H7 (cell line): ENCODE results near the gene CARD11. TPM values are rescaled to one million over a fixed set of nuclear protein-coding genes. Genes with fewer than 3 reads are reported as not detected.
A peak's percentile ranks its signal among the peaks of the same experiment; 100 is the strongest.

Experiments
- DNase-seq: peaks from one replicate; pipeline ENCODE4 v3.0.0; 2012
- H3K27me3 ChIP-seq: 2 replicates; pipeline ENCODE4 v1.6.0; 2011; ENCODE audit warnings: mild to moderate bottlenecking, low read length; ENCODE audit not compliant: control insufficient read depth, insufficient read depth
- H3K36me3 ChIP-seq: replicated peaks from 2 replicates; pipeline ENCODE4 v1.5.1; 2011; ENCODE audit warnings: low read length; ENCODE audit not compliant: control insufficient read depth, insufficient read depth
- H3K4me3 ChIP-seq: 2 replicates; pipeline ENCODE4 v1.5.1; 2011; ENCODE audit warnings: low read depth, mild to moderate bottlenecking, control low read depth, low read length, moderate library complexity; ENCODE audit not compliant: insufficient read depth
- total RNA-seq: library from RNA; depleted of rRNA; stranded (reverse); fragments of >200 nt; shearing (Covaris generic); gene quantifications from 2 replicates; pipeline ENCODE4 v1.2.3, GENCODE V29; 2014; rRNA removed

CARD11 gene
- 21.4 and 32.7 TPM in 2 replicates for total RNA-seq

GRCh38 chr7:3043544-3044371 is at the start of gene CARD11:
TSS of gene CARD11 (minus strand) at chr7:3043867. CDS start at chr7:2958506, 85,361 bp downstream.
- Histone ChIP-seq H3K4me3 (peak within 1 kb of the TSS; percentile 39), H3K27me3 (no peaks in the 10 kb centered on the region), H3K36me3 (no peaks in the 10 kb centered on the region)
- DNase-seq = peak; percentile 88

- H3K4me3 ChIP-seq = no peak overlapping the region
- DNase-seq = no peak
- no peaks in the 10 kb centered on the region for H3K27me3 ChIP-seq
- no peaks in the 10 kb centered on the region for H3K36me3 ChIP-seq
These were observed 48.8 kb upstream of the CARD11 start for GRCh38 chr7:3092468-3092867.

GRCh38 chr7:3091631-3092030 is 48.0 kb upstream of the CARD11 start:
- DNase-seq = no peak
- no peak overlapping the region for H3K4me3 ChIP-seq
- no peaks in the 10 kb centered on the region for H3K27me3 ChIP-seq
- no peaks in the 10 kb centered on the region for H3K36me3 ChIP-seq

- Histone ChIP-seq H3K4me3 (no peak overlapping the region), H3K36me3 (no peaks in the 10 kb centered on the region), H3K27me3 (no peaks in the 10 kb centered on the region)
- peak; percentile 88 for DNase-seq
These were observed 45.8 kb upstream of the CARD11 start for GRCh38 chr7:3089493-3089892.

GRCh38 chr7:3087243-3087755 is 43.6 kb upstream of the CARD11 start:
- Histone ChIP-seq H3K4me3 (no peak overlapping the region), H3K27me3 (no peaks in the 10 kb centered on the region), H3K36me3 (no peaks in the 10 kb centered on the region)
- DNase-seq = no peak

- no peaks in the 10 kb centered on the region for H3K36me3 ChIP-seq
- no peak for DNase-seq
- H3K4me3 ChIP-seq = no peak overlapping the region
- no peaks in the 10 kb centered on the region for H3K27me3 ChIP-seq
These were observed 39.7 kb upstream of the CARD11 start for GRCh38 chr7:3083350-3083749.

GRCh38 chr7:3082831-3083230 is 39.2 kb upstream of the CARD11 start:
- Histone ChIP-seq H3K4me3 (no peak overlapping the region), H3K36me3 (no peaks in the 10 kb centered on the region), H3K27me3 (no peaks in the 10 kb centered on the region)
- DNase-seq = peak; percentile 52

GRCh38 chr7:3082386-3082785 is 38.7 kb upstream of the CARD11 start:
- Histone ChIP-seq H3K4me3 (no peak overlapping the region), H3K27me3 (no peaks in the 10 kb centered on the region), H3K36me3 (no peaks in the 10 kb centered on the region)
- DNase-seq = no peak

- H3K4me3 ChIP-seq = no peak overlapping the region
- H3K36me3 ChIP-seq = no peaks in the 10 kb centered on the region
- no peak for DNase-seq
- no peaks in the 10 kb centered on the region for H3K27me3 ChIP-seq
These were observed 36.4 kb upstream of the CARD11 start for GRCh38 chr7:3080106-3080505.

- DNase-seq = no peak
- Histone ChIP-seq H3K27me3 (no peaks in the 10 kb centered on the region), H3K4me3 (no peak overlapping the region), H3K36me3 (no peaks in the 10 kb centered on the region)
These were observed 34.8 kb upstream of the CARD11 start for GRCh38 chr7:3078514-3078913.

GRCh38 chr7:3076700-3077099 is 33.0 kb upstream of the CARD11 start:
- DNase-seq = no peak
- Histone ChIP-seq H3K27me3 (no peaks in the 10 kb centered on the region), H3K4me3 (no peak overlapping the region), H3K36me3 (no peaks in the 10 kb centered on the region)

GRCh38 chr7:3076163-3076562 is 32.5 kb upstream of the CARD11 start:
- no peak for DNase-seq
- Histone ChIP-seq H3K36me3 (no peaks in the 10 kb centered on the region), H3K4me3 (no peak overlapping the region), H3K27me3 (no peaks in the 10 kb centered on the region)

GRCh38 chr7:3075441-3075840 is 31.8 kb upstream of the CARD11 start:
- H3K27me3 ChIP-seq = no peaks in the 10 kb centered on the region
- DNase-seq = no peak
- H3K36me3 ChIP-seq = no peaks in the 10 kb centered on the region
- no peak overlapping the region for H3K4me3 ChIP-seq

- no peak for DNase-seq
- no peak overlapping the region for H3K4me3 ChIP-seq
- no peaks in the 10 kb centered on the region for H3K27me3 ChIP-seq
- no peaks in the 10 kb centered on the region for H3K36me3 ChIP-seq
These were observed 30.8 kb upstream of the CARD11 start for GRCh38 chr7:3074459-3074821.

GRCh38 chr7:3073763-3074458 is 30.2 kb upstream of the CARD11 start:
- DNase-seq = no peak

More at GRCh38 chr7:3073763-3074458, 30.2 kb upstream of the CARD11 start:
- Histone ChIP-seq H3K27me3 (no peaks in the 10 kb centered on the region), H3K4me3 (no peak overlapping the region), H3K36me3 (no peaks in the 10 kb centered on the region)
